ENCODE data around the gene ZDHHC5.

DNA sequence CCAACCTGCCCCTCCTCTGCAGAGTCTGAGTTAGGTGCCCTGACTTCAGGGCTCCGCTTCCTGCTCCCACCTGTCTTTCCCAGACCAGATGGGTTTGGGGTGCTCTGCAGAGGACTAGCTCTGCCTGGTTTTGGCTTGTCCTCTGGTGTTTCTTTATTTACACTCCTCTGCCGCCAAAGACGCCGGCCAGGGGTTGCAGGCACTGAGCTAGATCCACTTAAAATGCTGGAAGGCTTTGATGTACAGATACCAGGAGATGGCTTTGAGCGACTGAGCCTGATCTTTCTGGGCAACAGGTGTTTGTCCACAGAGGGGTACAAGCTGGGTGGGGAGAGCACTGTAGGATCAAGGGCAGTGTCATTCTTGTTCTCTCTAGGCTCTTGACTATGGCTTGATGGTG is 77.3 kb downstream of the ZDHHC5 start:
- TF ChIP-seq, protein P1, sequence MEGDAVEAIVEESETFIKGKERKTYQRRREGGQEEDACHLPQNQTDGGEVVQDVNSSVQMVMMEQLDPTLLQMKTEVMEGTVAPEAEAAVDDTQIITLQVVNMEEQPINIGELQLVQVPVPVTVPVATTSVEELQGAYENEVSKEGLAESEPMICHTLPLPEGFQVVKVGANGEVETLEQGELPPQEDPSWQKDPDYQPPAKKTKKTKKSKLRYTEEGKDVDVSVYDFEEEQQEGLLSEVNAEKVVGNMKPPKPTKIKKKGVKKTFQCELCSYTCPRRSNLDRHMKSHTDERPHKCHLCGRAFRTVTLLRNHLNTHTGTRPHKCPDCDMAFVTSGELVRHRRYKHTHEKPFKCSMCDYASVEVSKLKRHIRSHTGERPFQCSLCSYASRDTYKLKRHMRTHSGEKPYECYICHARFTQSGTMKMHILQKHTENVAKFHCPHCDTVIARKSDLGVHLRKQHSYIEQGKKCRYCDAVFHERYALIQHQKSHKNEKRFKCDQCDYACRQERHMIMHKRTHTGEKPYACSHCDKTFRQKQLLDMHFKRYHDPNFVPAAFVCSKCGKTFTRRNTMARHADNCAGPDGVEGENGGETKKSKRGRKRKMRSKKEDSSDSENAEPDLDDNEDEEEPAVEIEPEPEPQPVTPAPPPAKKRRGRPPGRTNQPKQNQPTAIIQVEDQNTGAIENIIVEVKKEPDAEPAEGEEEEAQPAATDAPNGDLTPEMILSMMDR (IDR thresholded peaks at IDR 0.05) = no peak
- no peak for TF ChIP-seq ZFX (IDR thresholded peaks at IDR 0.05; ENCODE audit: borderline replicate concordance)
